HG03520 (cell line): ENCODE data around the gene HSD3B7.

Source experiments
- ATAC-seq: cut with Tn5 transposase; IDR thresholded peaks from one replicate; pipeline ENCODE4 v1.9.1; 2021; ENCODE audit warnings: mild to moderate bottlenecking, moderate library complexity; ENCODE audit not compliant: unreplicated experiment

Gene HSD3B7

GRCh38 chr16:30956601-30957455, 28.2 kb upstream of the HSD3B7 start:
- ATAC-seq = no peak

GRCh38 chr16:30957456-30958174, 27.4 kb upstream of the HSD3B7 start, which contains the start of gene SETD1A:
TSS of gene SETD1A (plus strand) at chr16:30957754. CDS start at chr16:30958732, 978 bp downstream.
- peak; percentile 49 for ATAC-seq

GRCh38 chr16:30958175-30959079, 26.6 kb upstream of the HSD3B7 start:
- ATAC-seq = peak; percentile 18

GRCh38 chr16:30961384-30961783, 23.6 kb upstream of the HSD3B7 start:
- ATAC-seq = no peak

GRCh38 chr16:30963925-30964511, 21.0 kb upstream of the HSD3B7 start:
- no peak for ATAC-seq

- ATAC-seq = no peak
These were observed 20.3 kb upstream of the HSD3B7 start for GRCh38 chr16:30964574-30965226.

GRCh38 chr16:30965436-30965835, 19.6 kb upstream of the HSD3B7 start:
- no peak for ATAC-seq

- no peak for ATAC-seq
These were observed 18.9 kb upstream of the HSD3B7 start for GRCh38 chr16:30966033-30966619.

GRCh38 chr16:30967795-30968194, 17.2 kb upstream of the HSD3B7 start:
- no peak for ATAC-seq

- ATAC-seq = no peak
These were observed 15.7 kb upstream of the HSD3B7 start for GRCh38 chr16:30969246-30969842.

- no peak for ATAC-seq
These were observed 13.7 kb upstream of the HSD3B7 start for GRCh38 chr16:30971298-30971697.

GRCh38 chr16:30972872-30973271, 12.1 kb upstream of the HSD3B7 start:
- no peak for ATAC-seq

- ATAC-seq = no peak
These were observed 10.7 kb upstream of the HSD3B7 start for GRCh38 chr16:30974348-30974747.

GRCh38 chr16:30976486-30976885, 8.5 kb upstream of the HSD3B7 start:
- ATAC-seq = no peak

GRCh38 chr16:30977502-30977901, 7.5 kb upstream of the HSD3B7 start:
- ATAC-seq = no peak

- no peak for ATAC-seq
These were observed 5.6 kb upstream of the HSD3B7 start for GRCh38 chr16:30979170-30980022.

GRCh38 chr16:30980023-30980371, 5.0 kb upstream of the HSD3B7 start:
- ATAC-seq = no peak

- ATAC-seq = no peak
These were observed 4.6 kb upstream of the HSD3B7 start for GRCh38 chr16:30980434-30980833.

- no peak for ATAC-seq
These were observed 4.0 kb upstream of the HSD3B7 start for GRCh38 chr16:30980959-30981358.
